HG03342 (cell line): ENCODE measurements around the gene PNPLA7.

Experiments
- ATAC-seq: cut with Tn5 transposase; IDR thresholded peaks from one replicate; pipeline ENCODE4 v1.9.1; 2021; ENCODE audit warnings: mild to moderate bottlenecking, moderate library complexity; ENCODE audit not compliant: unreplicated experiment

The PNPLA7 gene

GRCh38 chr9:137462986-137463930, 86.9 kb downstream of the PNPLA7 start:
- no peak for ATAC-seq

- no peak for ATAC-seq
Measured at GRCh38 chr9:137462396-137462985, 87.7 kb downstream of the PNPLA7 start.

- ATAC-seq = peak; percentile 59
Measured at GRCh38 chr9:137461663-137462395, 88.4 kb downstream of the PNPLA7 start.

GRCh38 chr9:137461316-137461662, 88.9 kb downstream of the PNPLA7 start:
- no peak for ATAC-seq

GRCh38 chr9:137460363-137461315, 89.6 kb downstream of the PNPLA7 start:
- no peak for ATAC-seq

- ATAC-seq = no peak
Measured at GRCh38 chr9:137459601-137460362, 90.4 kb downstream of the PNPLA7 start.

GRCh38 chr9:137459152-137459600, 91.0 kb downstream of the PNPLA7 start, which contains the start of gene NSMF:
NSMF (minus strand) TSS chr9:137459334; CDS start chr9:137459102, 232 bp downstream.
- peak; percentile 58 for ATAC-seq

- peak; percentile 7 for ATAC-seq
Measured at GRCh38 chr9:137458194-137459151, 91.7 kb downstream of the PNPLA7 start.

- ATAC-seq = no peak
Measured at GRCh38 chr9:137457406-137458193, 92.6 kb downstream of the PNPLA7 start.

GRCh38 chr9:137456864-137457405, 93.3 kb downstream of the PNPLA7 start:
- ATAC-seq = no peak

- no peak for ATAC-seq
Measured at GRCh38 chr9:137456061-137456863, 93.9 kb downstream of the PNPLA7 start.

GRCh38 chr9:137455359-137455991, 94.7 kb downstream of the PNPLA7 start:
- no peak for ATAC-seq

GRCh38 chr9:137454597-137455358, 95.4 kb downstream of the PNPLA7 start:
- no peak for ATAC-seq

GRCh38 chr9:137454145-137454596, 96.0 kb downstream of the PNPLA7 start:
- ATAC-seq = no peak

GRCh38 chr9:137453643-137454081, 96.5 kb downstream of the PNPLA7 start:
- no peak for ATAC-seq
